ENCODE measurements around the gene GET4. TPM values are rescaled to one million over a fixed set of nuclear protein-coding genes. Genes with fewer than 3 reads are reported as not detected.
"Not testable (repeated sequence)": the region's sequence is repeated elsewhere in the genome, so short reads cannot be mapped to it uniquely, and the experiment has no call there.

Gene GET4
- total RNA-seq, 4 donors from 2014 or later = 18.4 to 34.8 (median 28.7) TPM

DNA sequence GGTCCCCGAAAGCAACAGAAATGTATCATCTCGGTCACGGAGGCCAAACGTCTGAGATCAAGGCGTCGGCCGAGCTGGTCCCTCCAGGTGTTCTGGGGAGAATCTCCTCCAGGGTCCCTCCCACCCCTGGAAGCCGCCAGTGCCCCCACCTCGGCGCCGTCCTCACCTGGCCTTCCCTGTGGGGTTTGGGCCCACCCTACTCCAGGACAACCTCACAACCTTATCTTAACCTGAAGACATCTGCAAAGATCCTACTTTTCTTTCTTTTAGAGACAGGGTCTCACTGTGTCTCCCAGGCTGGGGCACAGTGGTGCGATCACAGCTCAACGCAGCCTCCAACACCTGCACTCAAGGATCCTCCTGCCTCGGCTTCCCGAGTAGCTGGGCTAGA is 44.7 kb downstream of the GET4 start:
- no peak overlapping the region for H3K27ac ChIP-seq
- no peaks in the 10 kb centered on the region for H3K27me3 ChIP-seq
- no peak for TF ChIP-seq CTCF (IDR thresholded peaks at IDR 0.05)
- no peak for TF ChIP-seq EP300 (IDR thresholded peaks at IDR 0.05)
- no peak for TF ChIP-seq POLR2AphosphoS5 (IDR thresholded peaks at IDR 0.05)
- no peak for TF ChIP-seq POLR2A (IDR thresholded peaks at IDR 0.05)
- peaks cover 0 to 59% (median 8%) of the 10 kb centered on the region in 3 donors for H3K4me1 ChIP-seq
- peaks cover 0 to 6% of the 10 kb centered on the region in 2 donors for H3K36me3 ChIP-seq
- ATAC-seq = no peak
- H3K9me3 ChIP-seq = no peaks in the 10 kb centered on the region
- H3K4me3 ChIP-seq = no peak overlapping the region
- WGBS, 2 donors (ENCODE audit: low coverage in 1 of 2) = 93 to 100% methylated on average over 2 to 3 of the region's 15 CpGs

GRCh38 chr7:921581-922333 is 45.4 kb downstream of the GET4 start:
- no peaks in the 10 kb centered on the region for H3K27me3 ChIP-seq
- TF ChIP-seq POLR2A (IDR thresholded peaks at IDR 0.05) = no peak
- no peak for TF ChIP-seq CTCF (IDR thresholded peaks at IDR 0.05)
- no peak for TF ChIP-seq EP300 (IDR thresholded peaks at IDR 0.05)
- no peak for TF ChIP-seq POLR2AphosphoS5 (IDR thresholded peaks at IDR 0.05)
- H3K4me1 ChIP-seq = peaks cover 0 to 58% (median 2%) of the 10 kb centered on the region in 3 donors
- no peak overlapping the region for H3K4me3 ChIP-seq
- WGBS, 2 donors (ENCODE audit: low coverage in 1 of 2) = no CpG with 5 or more reads among the region's 36 CpGs
- no peaks in the 10 kb centered on the region for H3K9me3 ChIP-seq
- peak overlapping the region in 1 of 4 donors; percentile 73 for H3K27ac ChIP-seq
- ATAC-seq = no peak
- peaks cover 0 to 6% of the 10 kb centered on the region in 2 donors for H3K36me3 ChIP-seq

GRCh38 chr7:922334-923107 is 46.2 kb downstream of the GET4 start:
- WGBS, 2 donors (ENCODE audit: low coverage in 1 of 2) = 73 to 88% methylated on average over 3 to 7 of the region's 29 CpGs
- Histone ChIP-seq H3K4me3 (peak overlapping the region in 1 of 2 donors; percentile 1), H3K36me3 (peaks cover 0 to 6% of the 10 kb centered on the region in 2 donors), H3K27me3 (no peaks in the 10 kb centered on the region), H3K9me3 (no peaks in the 10 kb centered on the region), H3K27ac (peak overlapping the region in 2 of 4 donors; percentile 31 to 73), H3K4me1 (peaks cover 0 to 59% (median 2%) of the 10 kb centered on the region in 3 donors)
- ATAC-seq = no peak
- TF ChIP-seq POLR2A (IDR thresholded peaks at IDR 0.05) = no peak
- TF ChIP-seq POLR2AphosphoS5 (IDR thresholded peaks at IDR 0.05) = no peak
- no peak for TF ChIP-seq EP300 (IDR thresholded peaks at IDR 0.05)
- TF ChIP-seq CTCF (IDR thresholded peaks at IDR 0.05) = no peak

GRCh38 chr7:923108-924041 is 47.0 kb downstream of the GET4 start:
- Histone ChIP-seq H3K27me3 (no peaks in the 10 kb centered on the region), H3K4me3 (peak overlapping the region in 1 of 2 donors; percentile 1), H3K9me3 (no peaks in the 10 kb centered on the region), H3K27ac (peak overlapping the region in 3 of 4 donors; percentile 31 to 73 (median 38)), H3K36me3 (peaks cover 0 to 6% of the 10 kb centered on the region in 2 donors), H3K4me1 (peaks cover 0 to 64% (median 2%) of the 10 kb centered on the region in 3 donors)
- TF ChIP-seq CTCF (IDR thresholded peaks at IDR 0.05) (no peak), POLR2AphosphoS5 (IDR thresholded peaks at IDR 0.05) (no peak), POLR2A (IDR thresholded peaks at IDR 0.05) (no peak), EP300 (IDR thresholded peaks at IDR 0.05) (no peak)
- 60% methylated on average over 1 of the region's 40 CpGs; no CpG with 5 or more reads in 1 of the 2 donors for WGBS, 2 donors (ENCODE audit: low coverage in 1 of 2)
- peak; percentile 46 for ATAC-seq

DNA sequence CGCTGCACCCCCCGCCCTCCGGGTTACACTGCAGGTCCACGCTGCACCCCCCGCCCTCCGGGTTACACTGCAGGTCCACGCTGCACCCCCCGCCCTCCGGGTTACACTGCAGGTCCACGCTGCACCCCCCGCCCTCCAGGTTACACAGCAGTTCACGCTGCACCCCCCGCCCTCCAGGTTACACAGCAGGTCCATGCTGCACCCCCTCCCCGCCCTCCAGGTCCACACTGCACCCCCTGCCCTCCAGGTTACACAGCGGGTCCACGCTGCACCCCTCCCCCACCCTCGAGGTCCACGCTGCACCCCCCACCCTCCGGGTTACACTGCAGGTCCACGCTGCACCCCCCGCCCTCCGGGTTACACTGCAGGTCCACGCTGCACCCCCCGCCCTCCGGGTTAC is 47.7 kb downstream of the GET4 start:
- not testable (repeated sequence) for ATAC-seq
- 85% methylated on average over 4 of the region's 25 CpGs; no CpG with 5 or more reads in 1 of the 2 donors for WGBS, 2 donors (ENCODE audit: low coverage in 1 of 2)

More for the DNA sequence above, 47.7 kb downstream of the GET4 start:
- H3K27me3 ChIP-seq, H3K4me3 ChIP-seq, H3K36me3 ChIP-seq, H3K9me3 ChIP-seq: not testable (repeated sequence)
- H3K4me1 ChIP-seq = peaks cover 0 to 71% (median 2%) of the 10 kb centered on the region in 3 donors
- H3K27ac ChIP-seq = peak overlapping the region in 1 of 4 donors; percentile 73

Data from gastroesophageal sphincter (tissue), 4 donors.